Measurements from ENCODE around the gene ZC2HC1B. TPM values are rescaled to one million over a fixed set of nuclear protein-coding genes. Genes with fewer than 3 reads are reported as not detected.

ZC2HC1B gene
- polyA plus RNA-seq, 3 donors, result not detected

GRCh38 chr6:143928853-143929252 lies 64.6 kb downstream of the ZC2HC1B start:
- Histone ChIP-seq H3K4me2 (replicated peaks; ENCODE audit: extremely low read depth, low read length, poor library complexity, severe bottlenecking) (no peak overlapping the region), H3K79me2 (ENCODE audit: insufficient read depth, low read length) (no peaks in the 10 kb centered on the region), H2AFZ (ENCODE audit: insufficient read depth, low read depth, low read length, poor library complexity, severe bottlenecking) (no peak overlapping the region), H3K27me3 (ENCODE audit: control insufficient read depth in 2 of 2, insufficient read depth in 2 of 2, low read length in 2 of 2) (no peaks in the 10 kb centered on the region), H3K9ac (ENCODE audit: insufficient read depth, low read length, poor library complexity, severe bottlenecking) (no peak overlapping the region), H3K4me3 (replicated peaks in 1 of 3; ENCODE audit: low read depth in 2 of 3, low read length in 3 of 3) (no peak overlapping the region), H3K27ac (ENCODE audit: low read depth in 1 of 2, low read length in 2 of 2) (no peak overlapping the region), H4K20me1 (ENCODE audit: insufficient read depth, low read length) (no peaks in the 10 kb centered on the region), H3K9me3 (replicated peaks in 1 of 2; ENCODE audit: control insufficient read depth in 1 of 2, insufficient read depth in 1 of 2, low read length in 2 of 2) (peaks cover 4 to 6% of the 10 kb centered on the region in 2 donors), H3K36me3 (replicated peaks in 1 of 2; ENCODE audit: control insufficient read depth in 1 of 2, insufficient read depth in 2 of 2, low read length in 2 of 2) (no peaks in the 10 kb centered on the region), H3K4me1 (ENCODE audit: control insufficient read depth in 1 of 2, insufficient read depth in 2 of 2, low read length in 2 of 2) (no peaks in the 10 kb centered on the region)
- peaks cover 0 to 2% (median 2%) of the 10 kb centered on the region in 3 donors for H3K27me3 Mint-ChIP-seq (ENCODE audit: low read depth in 3 of 3)
- no peak overlapping the region for H3K27ac Mint-ChIP-seq
- H3K36me3 Mint-ChIP-seq, result peaks cover 0 to 2% of the 10 kb centered on the region in 2 donors
- no peak for DNase-seq
- intact Hi-C loops (cut with micrococcal nuclease), result no loop called here
- H3K4me1 Mint-ChIP-seq, result no peaks in the 10 kb centered on the region
- no CpG with 5 or more reads among the region's 1 CpG for WGBS (ENCODE audit: insufficient coverage)
- H3K9me3 Mint-ChIP-seq, result peaks cover 17 to 47% (median 24%) of the 10 kb centered on the region in 7 donors
- no peak for TF ChIP-seq CTCF (IDR thresholded peaks at IDR 0.05)
- H3K4me3 Mint-ChIP-seq, result no peak overlapping the region

- H2AFZ ChIP-seq (ENCODE audit: insufficient read depth, low read depth, low read length, poor library complexity, severe bottlenecking), result no peak overlapping the region
- H3K9me3 ChIP-seq (replicated peaks in 1 of 2; ENCODE audit: control insufficient read depth in 1 of 2, insufficient read depth in 1 of 2, low read length in 2 of 2), result peaks cover 4 to 6% of the 10 kb centered on the region in 2 donors
- H3K36me3 Mint-ChIP-seq, result peaks cover 0 to 2% of the 10 kb centered on the region in 2 donors
- no peaks in the 10 kb centered on the region for H3K27me3 ChIP-seq (ENCODE audit: control insufficient read depth in 2 of 2, insufficient read depth in 2 of 2, low read length in 2 of 2)
- H3K4me3 ChIP-seq (replicated peaks in 1 of 3; ENCODE audit: low read depth in 2 of 3, low read length in 3 of 3), result no peak overlapping the region
- H4K20me1 ChIP-seq (ENCODE audit: insufficient read depth, low read length), result no peaks in the 10 kb centered on the region
- no peak overlapping the region for H3K4me2 ChIP-seq (replicated peaks; ENCODE audit: extremely low read depth, low read length, poor library complexity, severe bottlenecking)
- H3K36me3 ChIP-seq (replicated peaks in 1 of 2; ENCODE audit: control insufficient read depth in 1 of 2, insufficient read depth in 2 of 2, low read length in 2 of 2), result no peaks in the 10 kb centered on the region
- H3K9me3 Mint-ChIP-seq, result peaks cover 17 to 47% (median 24%) of the 10 kb centered on the region in 7 donors
- no peaks in the 10 kb centered on the region for H3K4me1 Mint-ChIP-seq
- no peak overlapping the region for H3K27ac ChIP-seq (ENCODE audit: low read depth in 1 of 2, low read length in 2 of 2)
- intact Hi-C loops (cut with micrococcal nuclease), result no loop called here
- H3K4me1 ChIP-seq (ENCODE audit: control insufficient read depth in 1 of 2, insufficient read depth in 2 of 2, low read length in 2 of 2), result no peaks in the 10 kb centered on the region
- no peak overlapping the region for H3K9ac ChIP-seq (ENCODE audit: insufficient read depth, low read length, poor library complexity, severe bottlenecking)
- no peak overlapping the region for H3K4me3 Mint-ChIP-seq
- H3K79me2 ChIP-seq (ENCODE audit: insufficient read depth, low read length), result no peaks in the 10 kb centered on the region
- no peak for TF ChIP-seq CTCF (IDR thresholded peaks at IDR 0.05)
- H3K27me3 Mint-ChIP-seq (ENCODE audit: low read depth in 3 of 3), result peaks cover 0 to 2% (median 2%) of the 10 kb centered on the region in 3 donors
- no peak for DNase-seq
- H3K27ac Mint-ChIP-seq, result no peak overlapping the region
Observed at GRCh38 chr6:143929975-143930374, 65.7 kb downstream of the ZC2HC1B start.

Measured in CD14-positive monocyte (primary cell).